OCI-LY1 (cell line): ENCODE measurements around the gene VARS1.

ENCODE experiments used
- H2AFZ ChIP-seq: fragments of 200-600 bp; sonication (generic), shearing (Covaris generic); 2 replicates; pipeline ENCODE4 v1.6.0; 2014; ENCODE audit warnings: antibody characterized with exemption, mild to moderate bottlenecking, low read length
- H3F3A ChIP-seq: fragments of 200-600 bp; sonication (generic), shearing (Covaris generic); 2 replicates; pipeline ENCODE4 v1.6.0; 2014; ENCODE audit warnings: mild to moderate bottlenecking, antibody characterized with exemption, low read length, moderate library complexity; ENCODE audit not compliant: insufficient read depth
- H3K27ac ChIP-seq: fragments of 200-600 bp; sonication (generic); 2 replicates; pipeline ENCODE4 v1.5.1; 2014; ENCODE audit warnings: low read length, mixed run types, mild to moderate bottlenecking, low read depth; ENCODE audit not compliant: poor library complexity, severe bottlenecking
- H3K27me3 ChIP-seq: fragments of 200-600 bp; sonication (generic); 2 replicates; pipeline ENCODE4 v1.6.0; 2014; ENCODE audit warnings: antibody characterized with exemption, mild to moderate bottlenecking, low read length, moderate library complexity; ENCODE audit not compliant: insufficient read depth
- H3K36me3 ChIP-seq: fragments of 200-600 bp; sonication (generic); 2 replicates; pipeline ENCODE4 v1.6.1; 2014; ENCODE audit warnings: mild to moderate bottlenecking, antibody characterized with exemption, low read length, moderate library complexity, mixed read lengths; ENCODE audit not compliant: insufficient read depth
- H3K4me1 ChIP-seq: fragments of 200-600 bp; sonication (generic); 2 replicates; pipeline ENCODE4 v1.5.1; 2014; ENCODE audit warnings: mild to moderate bottlenecking, low read length, moderate library complexity; ENCODE audit not compliant: insufficient read depth, severe bottlenecking
- H3K4me2 ChIP-seq: fragments of 200-600 bp; sonication (generic), shearing (Covaris generic); 2 replicates; pipeline ENCODE4 v1.6.1; 2014; ENCODE audit warnings: low read length
- H3K4me3 ChIP-seq: fragments of 200-600 bp; sonication (generic); 2 replicates; pipeline ENCODE4 v1.5.1; 2014; ENCODE audit warnings: low read length, low read depth, mild to moderate bottlenecking, mixed read lengths; ENCODE audit not compliant: poor library complexity, severe bottlenecking
- H3K79me2 ChIP-seq: fragments of 200-600 bp; shearing (Covaris generic); 2 replicates; pipeline ENCODE4 v1.6.1; 2016; ENCODE audit warnings: mixed run types, low read length, mixed read lengths; ENCODE audit not compliant: insufficient read depth
- H3K9ac ChIP-seq: fragments of 200-600 bp; sonication (generic), shearing (Covaris generic); 2 replicates; pipeline ENCODE4 v1.6.1; 2014; ENCODE audit warnings: mild to moderate bottlenecking, low read length, mixed read lengths
- H3K9me2 ChIP-seq: fragments of 200-600 bp; sonication (generic), shearing (Covaris generic); 2 replicates; pipeline ENCODE4 v1.6.1; 2014; ENCODE audit warnings: low read depth, mild to moderate bottlenecking, low read length, mixed read lengths
- H3K9me3 ChIP-seq: fragments of 200-600 bp; shearing (Covaris generic); 2 replicates; pipeline ENCODE4 v1.6.1; 2014; ENCODE audit warnings: low read length, mixed read lengths
- H4K20me1 ChIP-seq: fragments of 200-600 bp; sonication (generic), shearing (Covaris generic); 2 replicates; pipeline ENCODE4 v1.6.0; 2016; ENCODE audit warnings: mild to moderate bottlenecking, low read length; ENCODE audit not compliant: insufficient read depth
- EZH2 ChIP-seq: fragments of 200-600 bp; sonication (generic), shearing (Covaris generic); IDR thresholded peaks from 2 replicates; pipeline ENCODE4 v1.8.0; 2017; ENCODE audit warnings: borderline replicate concordance, mixed run types, mild to moderate bottlenecking, antibody characterized with exemption, low read length, moderate library complexity, mixed read lengths
- TF ChIP-seq, protein P1 (sequence below): fragments of 200-600 bp; sonication (generic), shearing (Covaris generic); IDR thresholded peaks from 2 replicates; pipeline ENCODE4 v1.5.1; 2017; ENCODE audit warnings: mild to moderate bottlenecking, antibody characterized with exemption, low read length, moderate library complexity, mixed read lengths

The VARS1 gene

DNA sequence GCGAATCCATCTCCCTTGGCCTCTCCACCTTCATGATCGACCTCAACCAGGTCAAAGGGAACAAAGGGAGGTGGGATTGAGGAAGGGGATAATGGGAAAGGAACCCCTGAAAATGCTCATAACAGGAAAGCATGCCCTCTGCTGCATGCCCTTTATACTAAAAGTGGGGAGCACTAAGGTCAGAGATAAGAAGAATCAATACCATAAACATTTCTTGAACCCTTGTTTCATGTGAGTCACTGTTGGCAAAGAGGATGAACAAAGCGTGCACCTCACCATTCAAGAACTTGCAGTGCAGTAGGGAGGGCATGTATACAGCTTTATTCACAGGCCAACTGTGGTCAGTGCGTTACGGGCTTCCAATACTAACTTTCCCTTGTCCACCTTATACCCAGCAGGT, 34.8 kb downstream of the VARS1 start:
- Histone ChIP-seq H3F3A (no peaks in the 10 kb centered on the region), H3K9me3 (no peaks in the 10 kb centered on the region), H3K79me2 (no peaks in the 10 kb centered on the region), H3K4me2 (no peak overlapping the region), H3K9me2 (no peaks in the 10 kb centered on the region), H3K4me1 (no peaks in the 10 kb centered on the region), H3K27ac (no peak overlapping the region), H2AFZ (no peak overlapping the region), H3K27me3 (no peaks in the 10 kb centered on the region), H4K20me1 (no peaks in the 10 kb centered on the region), H3K9ac (no peak overlapping the region), H3K4me3 (no peak overlapping the region), H3K36me3 (peaks cover 70% of the 10 kb centered on the region)
- no peak for TF ChIP-seq EZH2
- TF ChIP-seq, protein P1, sequence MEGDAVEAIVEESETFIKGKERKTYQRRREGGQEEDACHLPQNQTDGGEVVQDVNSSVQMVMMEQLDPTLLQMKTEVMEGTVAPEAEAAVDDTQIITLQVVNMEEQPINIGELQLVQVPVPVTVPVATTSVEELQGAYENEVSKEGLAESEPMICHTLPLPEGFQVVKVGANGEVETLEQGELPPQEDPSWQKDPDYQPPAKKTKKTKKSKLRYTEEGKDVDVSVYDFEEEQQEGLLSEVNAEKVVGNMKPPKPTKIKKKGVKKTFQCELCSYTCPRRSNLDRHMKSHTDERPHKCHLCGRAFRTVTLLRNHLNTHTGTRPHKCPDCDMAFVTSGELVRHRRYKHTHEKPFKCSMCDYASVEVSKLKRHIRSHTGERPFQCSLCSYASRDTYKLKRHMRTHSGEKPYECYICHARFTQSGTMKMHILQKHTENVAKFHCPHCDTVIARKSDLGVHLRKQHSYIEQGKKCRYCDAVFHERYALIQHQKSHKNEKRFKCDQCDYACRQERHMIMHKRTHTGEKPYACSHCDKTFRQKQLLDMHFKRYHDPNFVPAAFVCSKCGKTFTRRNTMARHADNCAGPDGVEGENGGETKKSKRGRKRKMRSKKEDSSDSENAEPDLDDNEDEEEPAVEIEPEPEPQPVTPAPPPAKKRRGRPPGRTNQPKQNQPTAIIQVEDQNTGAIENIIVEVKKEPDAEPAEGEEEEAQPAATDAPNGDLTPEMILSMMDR = no peak

DNA sequence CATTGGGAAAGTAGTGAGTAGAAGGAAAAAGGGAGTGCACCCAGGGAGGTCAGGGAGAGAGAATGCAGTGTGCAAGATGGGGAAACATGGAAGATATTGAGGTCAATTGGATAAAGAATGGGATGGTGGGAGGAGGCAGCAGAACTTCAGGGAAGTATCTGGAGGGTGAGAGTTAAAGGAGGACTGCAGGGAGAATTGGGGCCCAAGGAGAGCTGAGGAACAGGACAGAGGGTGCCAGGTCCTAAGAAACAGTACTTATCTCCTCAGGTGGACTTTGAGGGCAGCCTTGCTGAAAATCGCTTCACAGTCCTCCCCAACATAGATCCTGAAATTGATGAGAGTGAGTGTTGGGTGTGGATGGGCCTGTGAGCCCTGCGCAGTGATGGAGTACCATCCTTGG, 37.3 kb downstream of the VARS1 start:
- no peak overlapping the region for H2AFZ ChIP-seq
- peaks cover 55% of the 10 kb centered on the region for H3K36me3 ChIP-seq

DNA sequence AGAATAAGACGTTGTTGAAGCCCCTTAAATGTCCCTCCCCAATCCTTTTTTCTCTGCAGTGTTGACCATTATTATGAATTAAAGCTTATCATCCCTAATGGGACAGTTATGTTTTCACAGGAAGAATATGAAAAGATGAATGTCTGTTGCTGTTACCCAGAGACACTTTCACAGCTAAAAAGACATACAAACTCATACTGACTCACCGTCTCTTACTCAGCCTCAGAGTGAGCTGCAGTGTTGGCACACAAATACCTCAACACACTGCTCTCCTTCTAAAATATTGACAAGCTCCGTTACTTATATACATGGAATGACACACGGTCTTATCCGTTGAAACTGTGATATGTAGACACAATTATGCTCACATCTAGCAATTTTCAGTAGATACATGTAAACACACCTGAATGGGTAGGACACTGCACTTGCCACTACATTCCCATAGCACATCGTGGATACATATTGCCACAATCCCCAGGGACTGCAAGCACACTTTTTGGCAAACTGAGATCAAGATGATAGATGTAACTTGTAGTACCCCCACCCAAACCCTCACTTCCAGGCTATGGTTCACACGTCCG, 42.7 kb downstream of the VARS1 start:
- Histone ChIP-seq H3K4me1 (no peaks in the 10 kb centered on the region), H3K36me3 (peaks cover 16% of the 10 kb centered on the region; the same call in 1 of the 2 replicates), H3K9ac (no peak overlapping the region), H3K27me3 (no peaks in the 10 kb centered on the region), H3K27ac (no peak overlapping the region), H4K20me1 (no peaks in the 10 kb centered on the region), H2AFZ (no peak overlapping the region), H3F3A (no peaks in the 10 kb centered on the region), H3K4me2 (no peak overlapping the region), H3K9me3 (no peaks in the 10 kb centered on the region), H3K79me2 (no peaks in the 10 kb centered on the region), H3K9me2 (no peaks in the 10 kb centered on the region), H3K4me3 (no peak overlapping the region)
- no peak for TF ChIP-seq EZH2
- TF ChIP-seq, protein P1 = no peak

More for the DNA sequence above, 37.3 kb downstream of the VARS1 start:
- Histone ChIP-seq H3K27ac (no peak overlapping the region), H3F3A (no peaks in the 10 kb centered on the region), H3K4me3 (no peak overlapping the region), H3K9me3 (no peaks in the 10 kb centered on the region), H3K27me3 (no peaks in the 10 kb centered on the region), H4K20me1 (no peaks in the 10 kb centered on the region), H3K9me2 (no peaks in the 10 kb centered on the region), H3K4me2 (no peak overlapping the region), H3K4me1 (no peaks in the 10 kb centered on the region), H3K79me2 (no peaks in the 10 kb centered on the region), H3K9ac (no peak overlapping the region)
- TF ChIP-seq, protein P1 = no peak
- no peak for TF ChIP-seq EZH2
